GM12874 (cell line): ENCODE results near the gene TAF5L.

Experiments used
- TF ChIP-seq, protein P1 (sequence below): IDR thresholded peaks from 2 replicates; pipeline ENCODE4 v1.5.1; 2011; ENCODE audit warnings: low read depth, mild to moderate bottlenecking, control low read depth, low read length, moderate library complexity; ENCODE audit not compliant: insufficient read depth

The TAF5L gene

GRCh38 chr1:229562686-229563085 is 63.2 kb downstream of the TAF5L start:
- TF ChIP-seq, protein P1, sequence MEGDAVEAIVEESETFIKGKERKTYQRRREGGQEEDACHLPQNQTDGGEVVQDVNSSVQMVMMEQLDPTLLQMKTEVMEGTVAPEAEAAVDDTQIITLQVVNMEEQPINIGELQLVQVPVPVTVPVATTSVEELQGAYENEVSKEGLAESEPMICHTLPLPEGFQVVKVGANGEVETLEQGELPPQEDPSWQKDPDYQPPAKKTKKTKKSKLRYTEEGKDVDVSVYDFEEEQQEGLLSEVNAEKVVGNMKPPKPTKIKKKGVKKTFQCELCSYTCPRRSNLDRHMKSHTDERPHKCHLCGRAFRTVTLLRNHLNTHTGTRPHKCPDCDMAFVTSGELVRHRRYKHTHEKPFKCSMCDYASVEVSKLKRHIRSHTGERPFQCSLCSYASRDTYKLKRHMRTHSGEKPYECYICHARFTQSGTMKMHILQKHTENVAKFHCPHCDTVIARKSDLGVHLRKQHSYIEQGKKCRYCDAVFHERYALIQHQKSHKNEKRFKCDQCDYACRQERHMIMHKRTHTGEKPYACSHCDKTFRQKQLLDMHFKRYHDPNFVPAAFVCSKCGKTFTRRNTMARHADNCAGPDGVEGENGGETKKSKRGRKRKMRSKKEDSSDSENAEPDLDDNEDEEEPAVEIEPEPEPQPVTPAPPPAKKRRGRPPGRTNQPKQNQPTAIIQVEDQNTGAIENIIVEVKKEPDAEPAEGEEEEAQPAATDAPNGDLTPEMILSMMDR, result no peak

- TF ChIP-seq, protein P1, result no peak
Measured at GRCh38 chr1:229561141-229561540, 64.8 kb downstream of the TAF5L start.

DNA sequence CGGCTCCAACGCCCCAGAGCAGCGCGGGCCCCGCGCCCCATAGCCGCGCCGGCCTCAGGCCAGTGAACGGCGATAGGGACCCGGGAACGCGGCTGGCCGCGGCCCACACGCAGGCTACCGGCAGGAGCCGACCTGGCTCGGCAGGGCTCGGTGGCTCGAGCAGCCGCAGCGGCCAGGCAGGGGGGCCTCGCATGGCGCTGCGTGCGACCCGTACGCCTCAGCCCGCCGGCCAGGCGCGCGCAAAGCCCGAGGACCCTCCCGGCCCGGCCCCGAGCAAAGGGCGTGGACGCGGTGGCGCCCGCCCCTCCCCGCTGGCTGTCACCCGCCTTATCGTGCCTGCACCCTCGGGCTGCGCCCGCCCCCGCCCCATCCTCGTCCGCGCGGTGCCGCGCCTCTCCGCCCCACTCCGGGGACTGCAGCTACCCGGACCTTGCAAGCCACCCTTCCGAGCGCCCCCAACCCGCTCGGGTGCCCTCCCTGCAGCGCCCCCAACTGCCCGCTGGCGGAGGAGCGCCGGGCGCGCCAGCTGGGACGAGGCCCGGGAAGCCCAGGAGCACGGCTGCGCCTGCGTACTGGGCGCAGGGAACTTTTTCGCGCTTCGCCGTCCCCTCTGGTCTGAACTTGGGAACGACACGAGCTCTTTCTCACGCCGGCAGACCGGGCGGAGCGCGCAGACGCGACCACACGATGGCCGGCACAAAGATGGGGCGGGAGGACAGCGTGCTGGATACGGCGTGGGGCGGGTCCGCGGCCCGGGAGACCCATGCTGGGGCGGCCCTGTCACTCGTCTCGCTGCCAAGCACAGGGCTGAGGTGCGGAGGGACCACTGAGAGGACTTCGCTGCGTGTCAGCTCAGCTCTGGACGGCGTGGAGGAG is 67.2 kb downstream of the TAF5L start, which contains the start of gene ABCB10:
Gene ABCB10, minus strand, starts transcription at position 248 of the 876 bp plus-strand sequence. Its CDS starts 55 bp downstream, at position 193.
- TF ChIP-seq, protein P1, result peak; percentile 86

- TF ChIP-seq, protein P1, result peak; percentile 44; the same call in 1 of the 2 replicates
Measured at GRCh38 chr1:229557913-229558414, 68.0 kb downstream of the TAF5L start.

- TF ChIP-seq, protein P1, result no peak
Measured at GRCh38 chr1:229557200-229557850, 68.6 kb downstream of the TAF5L start.

DNA sequence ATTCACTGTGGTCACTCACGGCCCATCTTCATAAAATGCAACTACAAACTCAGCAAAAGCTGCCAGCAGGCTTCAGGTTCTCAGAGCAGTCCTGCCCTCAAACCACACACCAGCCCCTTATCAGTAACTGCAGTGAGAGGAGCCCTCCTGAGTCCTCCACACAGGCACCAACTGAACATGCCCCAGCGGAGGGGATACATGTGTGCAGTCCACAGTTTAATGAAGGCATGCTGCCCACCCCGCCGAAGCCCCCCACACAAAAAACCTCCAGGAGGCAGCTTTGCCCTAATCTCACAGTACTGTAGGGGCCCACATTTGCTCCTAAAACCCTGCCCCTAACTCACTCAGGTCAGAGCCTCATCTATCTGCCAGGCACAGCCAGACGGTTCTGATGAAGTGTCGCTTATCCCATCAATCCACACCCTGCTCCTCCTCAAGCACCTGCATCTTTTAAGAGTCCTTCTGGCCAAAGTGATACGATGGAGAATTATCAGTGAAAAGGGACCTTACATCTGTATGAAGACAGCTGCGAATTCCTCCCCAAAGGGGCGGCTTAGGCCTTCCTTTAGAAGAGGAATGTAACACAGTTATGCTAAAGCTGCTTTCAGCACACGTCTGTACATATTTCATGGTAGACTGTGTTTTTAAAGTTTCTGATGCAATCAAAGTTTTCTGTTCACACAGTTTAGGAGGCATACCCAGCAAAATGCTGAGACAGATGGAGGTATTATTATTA is 70.9 kb downstream of the TAF5L start:
- TF ChIP-seq, protein P1, result no peak
